ENCODE results near the gene NUDT15. TPM values are rescaled to one million over a fixed set of nuclear protein-coding genes. Genes with fewer than 3 reads are reported as not detected.

NUDT15 gene
- total RNA-seq, 2 experiments from 2014 or later, result 17.8 to 26.8 TPM

GRCh38 chr13:48019796-48020195, 17.7 kb upstream of the NUDT15 start:
- CTCF ChIA-PET (ENCODE audit: unreplicated experiment), result no interaction called here
- intact Hi-C loops (cut with micrococcal nuclease; ENCODE audit: unreplicated experiment), result no loop called here

GRCh38 chr13:48028066-48028465, 9.5 kb upstream of the NUDT15 start:
- Histone ChIP-seq H3K27ac (ENCODE audit: low read depth, low read length, poor library complexity, severe bottlenecking) (no peak overlapping the region), H3K4me2 (ENCODE audit: low read length) (no peak overlapping the region), H3K9me2 (ENCODE audit: insufficient read depth, low read length) (no peaks in the 10 kb centered on the region), H3K9me3 (ENCODE audit: low read length) (peaks cover 26% of the 10 kb centered on the region; the same call in 1 of the 2 replicates), H3K79me2 (ENCODE audit: insufficient read depth, low read depth, low read length) (no peaks in the 10 kb centered on the region), H2AFZ (ENCODE audit: low read length) (no peak overlapping the region), H4K20me1 (ENCODE audit: insufficient read depth, low read length) (no peaks in the 10 kb centered on the region), H3K4me1 (ENCODE audit: insufficient read depth, low read length, poor library complexity, severe bottlenecking) (no peaks in the 10 kb centered on the region), H3K4me3 (ENCODE audit: low read depth, low read length, poor library complexity, severe bottlenecking) (no peak overlapping the region), H3K36me3 (ENCODE audit: insufficient read depth, low read length) (peaks cover 44% of the 10 kb centered on the region)
- intact Hi-C loops (cut with micrococcal nuclease; ENCODE audit: unreplicated experiment), result no loop called here
- DNase-seq (ENCODE audit: low spot score), result no peak
- ChIA-PET POLR2A (interaction anchor here (0.6 to 1.1 kb wide), 3 partner anchors 9 to 633 kb away, joined by 3 to 6 read pairs (median 3); partner anchors contain the start of gene NUDT15), CTCF (ENCODE audit: unreplicated experiment) (no interaction called here)
- no TSS peak for BruUV-seq (replicated peaks)
- TF ChIP-seq CTCF (conservative IDR thresholded peaks at IDR 0.05; ENCODE audit: low read length), result no peak
- TF ChIP-seq EZH2phosphoT487 (IDR thresholded peaks at IDR 0.05; ENCODE audit: borderline replicate concordance, low read depth, low read length), result no peak

More at GRCh38 chr13:48019796-48020195, 17.7 kb upstream of the NUDT15 start:
- TF ChIP-seq EZH2phosphoT487 (IDR thresholded peaks at IDR 0.05; ENCODE audit: borderline replicate concordance, low read depth, low read length), result no peak
- TF ChIP-seq CTCF (conservative IDR thresholded peaks at IDR 0.05; ENCODE audit: low read length), result no peak
- H3K9me3 ChIP-seq (ENCODE audit: low read length), result no peaks in the 10 kb centered on the region
- POLR2A ChIA-PET, result no interaction called here
- no peak overlapping the region for H2AFZ ChIP-seq (ENCODE audit: low read length)
- H3K4me2 ChIP-seq (ENCODE audit: low read length), result no peak overlapping the region
- no peak for DNase-seq (ENCODE audit: low spot score)
- H3K27ac ChIP-seq (ENCODE audit: low read depth, low read length, poor library complexity, severe bottlenecking), result no peak overlapping the region
- BruUV-seq (replicated peaks), result no TSS peak
- no peak overlapping the region for H3K4me3 ChIP-seq (ENCODE audit: low read depth, low read length, poor library complexity, severe bottlenecking)
- H4K20me1 ChIP-seq (ENCODE audit: insufficient read depth, low read length), result no peaks in the 10 kb centered on the region
- no peaks in the 10 kb centered on the region for H3K79me2 ChIP-seq (ENCODE audit: insufficient read depth, low read depth, low read length)
- H3K4me1 ChIP-seq (ENCODE audit: insufficient read depth, low read length, poor library complexity, severe bottlenecking), result no peaks in the 10 kb centered on the region
- H3K9me2 ChIP-seq (ENCODE audit: insufficient read depth, low read length), result no peaks in the 10 kb centered on the region
- no peaks in the 10 kb centered on the region for H3K36me3 ChIP-seq (ENCODE audit: insufficient read depth, low read length)

GRCh38 chr13:48029859-48030258, 7.7 kb upstream of the NUDT15 start:
- Histone ChIP-seq H3K9me3 (ENCODE audit: low read length) (peaks cover 35% of the 10 kb centered on the region; the same call in 1 of the 2 replicates), H3K4me1 (ENCODE audit: insufficient read depth, low read length, poor library complexity, severe bottlenecking) (no peaks in the 10 kb centered on the region), H4K20me1 (ENCODE audit: insufficient read depth, low read length) (no peaks in the 10 kb centered on the region), H3K4me2 (ENCODE audit: low read length) (no peak overlapping the region), H3K79me2 (ENCODE audit: insufficient read depth, low read depth, low read length) (no peaks in the 10 kb centered on the region), H3K27ac (ENCODE audit: low read depth, low read length, poor library complexity, severe bottlenecking) (no peak overlapping the region), H2AFZ (ENCODE audit: low read length) (no peak overlapping the region), H3K36me3 (ENCODE audit: insufficient read depth, low read length) (peaks cover 60% of the 10 kb centered on the region), H3K4me3 (ENCODE audit: low read depth, low read length, poor library complexity, severe bottlenecking) (no peak overlapping the region), H3K9me2 (ENCODE audit: insufficient read depth, low read length) (no peaks in the 10 kb centered on the region)
- intact Hi-C loops (cut with micrococcal nuclease; ENCODE audit: unreplicated experiment), result no loop called here
- BruUV-seq (replicated peaks), result no TSS peak
- CTCF ChIA-PET (ENCODE audit: unreplicated experiment), result no interaction called here
- no peak for DNase-seq (ENCODE audit: low spot score)
- POLR2A ChIA-PET, result no interaction called here
- TF ChIP-seq EZH2phosphoT487 (IDR thresholded peaks at IDR 0.05; ENCODE audit: borderline replicate concordance, low read depth, low read length) (no peak), CTCF (conservative IDR thresholded peaks at IDR 0.05; ENCODE audit: low read length) (no peak)

Measured in OCI-LY7 (cell line).